CD14-positive monocyte (primary cell): Measurements from ENCODE around the gene GRIP1. TPM values are rescaled to one million over a fixed set of nuclear protein-coding genes. Genes with fewer than 3 reads are reported as not detected.

Source experiments
- DNase-seq, 3 donors: peaks; one replicate each; pipeline ENCODE4 v3.0.0-alpha.2; 2011 to 2022
- H2AFZ ChIP-seq: 2 replicates; pipeline ENCODE4 v1.6.0; 2012; ENCODE audit warnings: mild to moderate bottlenecking, low read depth, low read length, inconsistent platforms; ENCODE audit not compliant: insufficient read depth, poor library complexity, severe bottlenecking
- H3K27ac ChIP-seq, 2 donors: 1 replicate in 1 of 2; 2 replicates in 1 of 2; pipeline ENCODE4 v1.5.1; 2012 to 2013; ENCODE audit warnings: low read length in 2 of 2, control low read depth in 1 of 2, inconsistent platforms in 1 of 2, low read depth in 1 of 2, mild to moderate bottlenecking in 1 of 2
- H3K27me3 ChIP-seq, 2 donors: one replicate each; pipeline versions ENCODE4 v1.6.0 to v1.6.1; 2011 to 2013; ENCODE audit warnings: low read length in 2 of 2; ENCODE audit not compliant: control insufficient read depth in 2 of 2, insufficient read depth in 2 of 2
- H3K36me3 ChIP-seq, 2 donors: replicated peaks in 1 of 2; 1 replicate in 1 of 2; 2 replicates in 1 of 2; pipeline versions ENCODE4 v1.5.1 to v1.6.1; 2012 to 2013; ENCODE audit warnings: low read length in 2 of 2, control low read depth in 1 of 2, inconsistent platforms in 1 of 2, mild to moderate bottlenecking in 1 of 2; ENCODE audit not compliant: insufficient read depth in 2 of 2, control insufficient read depth in 1 of 2
- H3K4me1 ChIP-seq, 2 donors: 1 replicate in 1 of 2; 2 replicates in 1 of 2; pipeline versions ENCODE4 v1.5.1 to v1.6.1; 2012 to 2013; ENCODE audit warnings: low read length in 2 of 2, control low read depth in 1 of 2, inconsistent platforms in 1 of 2, mild to moderate bottlenecking in 1 of 2, moderate library complexity in 1 of 2; ENCODE audit not compliant: insufficient read depth in 2 of 2, control insufficient read depth in 1 of 2
- H3K4me2 ChIP-seq: replicated peaks from 2 replicates; pipeline ENCODE3; 2012; ENCODE audit warnings: low read length, moderate library complexity, mild to moderate bottlenecking; ENCODE audit not compliant: poor library complexity, severe bottlenecking; ENCODE audit errors: extremely low read depth
- H3K4me3 ChIP-seq, 3 experiments: fragments of 200-600 bp in 1 of 3; sonication (generic) in 1 of 3; replicated peaks in 1 of 3; 1 replicate in 2 of 3; 2 replicates in 1 of 3; pipeline ENCODE4 v1.5.1; 2011 to 2013; ENCODE audit warnings: low read length in 3 of 3, mild to moderate bottlenecking in 3 of 3, control low read depth in 2 of 3, low read depth in 2 of 3, inconsistent platforms in 1 of 3, moderate library complexity in 1 of 3
- H3K79me2 ChIP-seq: 2 replicates; pipeline ENCODE4 v1.6.0; 2012; ENCODE audit warnings: mild to moderate bottlenecking, control low read depth, inconsistent platforms, low read length, moderate library complexity; ENCODE audit not compliant: insufficient read depth
- H3K9ac ChIP-seq: 2 replicates; pipeline ENCODE4 v1.6.0; 2017; ENCODE audit warnings: low read length, mild to moderate bottlenecking; ENCODE audit not compliant: insufficient read depth, poor library complexity, severe bottlenecking
- H3K9me3 ChIP-seq, 2 donors: replicated peaks in 1 of 2; 1 replicate in 1 of 2; 2 replicates in 1 of 2; pipeline versions ENCODE4 v1.5.1 to v1.6.1; 2012 to 2013; ENCODE audit warnings: low read length in 2 of 2, control low read depth in 1 of 2; ENCODE audit not compliant: control insufficient read depth in 1 of 2, insufficient read depth in 1 of 2
- H4K20me1 ChIP-seq: 2 replicates; pipeline ENCODE4 v1.6.0; 2012; ENCODE audit warnings: mild to moderate bottlenecking, low read length, control low read depth, moderate library complexity; ENCODE audit not compliant: insufficient read depth
- H3K27ac Mint-ChIP-seq, 7 donors: one replicate each; pipeline ENCODE4 v1.8.0; 2020; ENCODE audit warnings: mild to moderate bottlenecking in 7 of 7, mixed read lengths in 7 of 7, moderate library complexity in 6 of 7, inconsistent platforms in 2 of 7
- H3K27me3 Mint-ChIP-seq, 3 donors: one replicate each; pipeline ENCODE4 v1.8.0; 2021 to 2022; ENCODE audit warnings: low read depth in 3 of 3, mild to moderate bottlenecking in 3 of 3, mixed read lengths in 3 of 3, moderate library complexity in 3 of 3, inconsistent platforms in 1 of 3
- H3K36me3 Mint-ChIP-seq, 2 donors: one replicate each; pipeline ENCODE4 v1.8.0; 2020; ENCODE audit warnings: mixed read lengths in 2 of 2, inconsistent platforms in 1 of 2, mild to moderate bottlenecking in 1 of 2
- H3K4me1 Mint-ChIP-seq: one replicate; pipeline ENCODE4 v1.8.0; 2020; ENCODE audit warnings: mild to moderate bottlenecking, mixed read lengths
- H3K4me3 Mint-ChIP-seq, 2 donors: one replicate each; pipeline ENCODE4 v1.8.0; 2020; ENCODE audit warnings: mild to moderate bottlenecking in 2 of 2, mixed read lengths in 2 of 2, moderate library complexity in 1 of 2
- H3K9me3 Mint-ChIP-seq, 7 donors: one replicate each; pipeline ENCODE4 v1.8.0; 2020 to 2022; ENCODE audit warnings: mixed read lengths in 7 of 7, mild to moderate bottlenecking in 6 of 7, moderate library complexity in 6 of 7, inconsistent platforms in 2 of 7
- CTCF ChIP-seq: fragments of 200-600 bp; IDR thresholded peaks from one replicate; pipeline ENCODE4 v1.8.0; 2022; ENCODE audit warnings: antibody characterized with exemption, mild to moderate bottlenecking
- WGBS: methylation state at CpG from one replicate; pipeline ENCODE4 v1.1.5; 2013; ENCODE audit warnings: missing lambda C conversion rate; ENCODE audit not compliant: insufficient coverage; 5-methylcytosine and 5-hydroxymethylcytosine counted together
- intact Hi-C, 2 donors: fragments of 100-400 bp; cut with micrococcal nuclease; formaldehyde crosslinking; loops; one replicate each; pipeline versions ENCODE4 v1.15.0 to v1.15.1; 2023
- polyA plus RNA-seq, 3 donors: library from polyadenylated mRNA; depleted of rRNA in 1 of 3; unstranded in 2 of 3; stranded (reverse) in 1 of 3; fragments of 300-500 nt in 2 of 3; fragments of >200 nt in 1 of 3; fragmentation: Illumina TruSeq in 2 of 3; gene quantifications; 1 replicate in 2 of 3; 2 replicates in 1 of 3; pipeline ENCODE4 v1.2.3, GENCODE V29; 2012 to 2021

Gene GRIP1
- polyA plus RNA-seq, 3 donors: 0.21 TPM; not detected in 2

DNA sequence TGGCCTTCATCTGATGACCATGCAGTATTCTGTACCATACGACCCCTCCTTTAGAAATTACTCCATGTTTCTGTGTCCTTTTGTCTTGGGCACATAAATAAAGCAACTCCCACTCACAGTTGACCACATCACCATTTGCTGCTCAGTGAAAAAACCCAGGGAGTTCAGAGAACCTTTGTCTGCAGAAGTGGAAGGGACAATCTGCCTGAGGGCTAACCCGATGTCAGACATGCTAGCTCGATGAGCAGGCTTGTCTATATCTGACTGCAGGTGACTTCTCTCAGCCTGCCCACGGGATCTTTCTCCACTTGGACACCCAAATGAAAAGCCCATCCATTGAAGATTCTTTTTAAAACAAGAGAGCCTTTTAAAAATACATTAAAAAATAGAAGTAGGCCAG is 45.7 kb upstream of the GRIP1 start:
- Histone ChIP-seq H3K4me2 (no peak overlapping the region), H3K4me3 (no peak overlapping the region), H3K27me3 (no peaks in the 10 kb centered on the region), H3K9me3 (no peaks in the 10 kb centered on the region), H2AFZ (no peak overlapping the region), H3K79me2 (no peaks in the 10 kb centered on the region), H3K36me3 (no peaks in the 10 kb centered on the region), H3K27ac (no peak overlapping the region), H3K4me1 (no peaks in the 10 kb centered on the region), H3K9ac (no peak overlapping the region), H4K20me1 (no peaks in the 10 kb centered on the region)
- Mint-ChIP-seq H3K4me1 (no peaks in the 10 kb centered on the region), H3K4me3 (no peak overlapping the region), H3K27me3 (peaks cover 0 to 4% (median 3%) of the 10 kb centered on the region in 3 donors), H3K9me3 (no peaks in the 10 kb centered on the region), H3K36me3 (no peaks in the 10 kb centered on the region), H3K27ac (no peak overlapping the region)
- 100% methylated on average over 3 of the region's 4 CpGs for WGBS
- DNase-seq: no peak
- intact Hi-C loops: no loop called here
- no peak for TF ChIP-seq CTCF

- H3K27ac Mint-ChIP-seq: no peak overlapping the region
- no peak for TF ChIP-seq CTCF
- H3K27me3 Mint-ChIP-seq: peaks cover 0 to 2% (median 2%) of the 10 kb centered on the region in 3 donors
- intact Hi-C loops: no loop called here
- Histone ChIP-seq H3K27ac (no peak overlapping the region), H3K27me3 (no peaks in the 10 kb centered on the region), H3K79me2 (no peaks in the 10 kb centered on the region), H3K4me3 (no peak overlapping the region), H3K4me2 (no peak overlapping the region), H3K36me3 (no peaks in the 10 kb centered on the region), H4K20me1 (no peaks in the 10 kb centered on the region), H3K4me1 (no peaks in the 10 kb centered on the region), H3K9me3 (no peaks in the 10 kb centered on the region), H3K9ac (no peak overlapping the region), H2AFZ (no peak overlapping the region)
- no peak for DNase-seq
- no peaks in the 10 kb centered on the region for H3K4me1 Mint-ChIP-seq
- no peak overlapping the region for H3K4me3 Mint-ChIP-seq
- H3K9me3 Mint-ChIP-seq: no peaks in the 10 kb centered on the region
- 100% methylated on average over 1 of the region's 2 CpGs for WGBS
- no peaks in the 10 kb centered on the region for H3K36me3 Mint-ChIP-seq
Measured at GRCh38 chr12:66724026-66724425, 45.1 kb upstream of the GRIP1 start.
